Astrocyte of the cerebellum (primary cell): ENCODE measurements around the gene SVEP1.
A peak's percentile ranks its signal among the peaks of the same experiment; 100 is the strongest.

Source experiments
- DNase-seq: peaks from one replicate; pipeline ENCODE4 v3.0.0-alpha.2; 2011; ENCODE audit warnings: low read depth
- H3K4me3 ChIP-seq: 2 replicates; pipeline ENCODE4 v1.5.1; 2011; ENCODE audit warnings: mild to moderate bottlenecking, low read depth, low read length, moderate library complexity
- in situ Hi-C: cut with HindIII; loops from 2 replicates; pipeline ENCODE4 v1.10.0; 2017; ENCODE audit warnings: low sequenced_read_pairs
- TF ChIP-seq, protein P1 (sequence below): IDR thresholded peaks from 2 replicates; pipeline ENCODE4 v1.5.1; 2012; ENCODE audit warnings: low read length, low read depth, moderate library complexity, mild to moderate bottlenecking; ENCODE audit errors: missing control alignments

The SVEP1 gene

DNA sequence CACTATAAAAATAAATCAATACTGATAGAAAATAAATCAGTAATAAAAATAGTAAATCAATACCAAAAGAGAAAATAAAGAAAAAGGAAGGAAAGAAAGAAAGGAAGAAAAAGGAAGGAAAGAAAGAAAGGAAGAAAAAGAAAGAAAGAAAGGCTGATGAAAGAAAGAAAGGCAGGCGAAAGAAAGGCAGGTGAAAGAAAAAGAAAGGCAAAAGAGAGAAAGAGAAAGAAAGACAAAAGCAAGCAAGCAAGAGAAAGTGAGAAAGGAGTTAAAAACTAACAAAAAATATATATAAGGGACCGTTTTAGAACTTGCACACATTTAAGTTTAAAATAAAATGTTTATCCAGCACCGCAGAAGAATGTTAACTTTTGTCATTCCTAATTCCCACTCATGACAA, 116.0 kb downstream of the SVEP1 start:
- H3K4me3 ChIP-seq = no peak overlapping the region
- no peak for DNase-seq
- in situ Hi-C loops = no loop called here
- TF ChIP-seq, protein P1, sequence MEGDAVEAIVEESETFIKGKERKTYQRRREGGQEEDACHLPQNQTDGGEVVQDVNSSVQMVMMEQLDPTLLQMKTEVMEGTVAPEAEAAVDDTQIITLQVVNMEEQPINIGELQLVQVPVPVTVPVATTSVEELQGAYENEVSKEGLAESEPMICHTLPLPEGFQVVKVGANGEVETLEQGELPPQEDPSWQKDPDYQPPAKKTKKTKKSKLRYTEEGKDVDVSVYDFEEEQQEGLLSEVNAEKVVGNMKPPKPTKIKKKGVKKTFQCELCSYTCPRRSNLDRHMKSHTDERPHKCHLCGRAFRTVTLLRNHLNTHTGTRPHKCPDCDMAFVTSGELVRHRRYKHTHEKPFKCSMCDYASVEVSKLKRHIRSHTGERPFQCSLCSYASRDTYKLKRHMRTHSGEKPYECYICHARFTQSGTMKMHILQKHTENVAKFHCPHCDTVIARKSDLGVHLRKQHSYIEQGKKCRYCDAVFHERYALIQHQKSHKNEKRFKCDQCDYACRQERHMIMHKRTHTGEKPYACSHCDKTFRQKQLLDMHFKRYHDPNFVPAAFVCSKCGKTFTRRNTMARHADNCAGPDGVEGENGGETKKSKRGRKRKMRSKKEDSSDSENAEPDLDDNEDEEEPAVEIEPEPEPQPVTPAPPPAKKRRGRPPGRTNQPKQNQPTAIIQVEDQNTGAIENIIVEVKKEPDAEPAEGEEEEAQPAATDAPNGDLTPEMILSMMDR = no peak

- DNase-seq = no peak
- in situ Hi-C loops = no loop called here
- no peak overlapping the region for H3K4me3 ChIP-seq
These were observed 122.3 kb downstream of the SVEP1 start for GRCh38 chr9:110457245-110457644.

GRCh38 chr9:110456681-110457080, 122.9 kb downstream of the SVEP1 start:
- H3K4me3 ChIP-seq = no peak overlapping the region
- no peak for DNase-seq
- in situ Hi-C loops = no loop called here
- TF ChIP-seq, protein P1 = no peak

More at GRCh38 chr9:110457245-110457644, 122.3 kb downstream of the SVEP1 start:
- TF ChIP-seq, protein P1 = no peak

DNA sequence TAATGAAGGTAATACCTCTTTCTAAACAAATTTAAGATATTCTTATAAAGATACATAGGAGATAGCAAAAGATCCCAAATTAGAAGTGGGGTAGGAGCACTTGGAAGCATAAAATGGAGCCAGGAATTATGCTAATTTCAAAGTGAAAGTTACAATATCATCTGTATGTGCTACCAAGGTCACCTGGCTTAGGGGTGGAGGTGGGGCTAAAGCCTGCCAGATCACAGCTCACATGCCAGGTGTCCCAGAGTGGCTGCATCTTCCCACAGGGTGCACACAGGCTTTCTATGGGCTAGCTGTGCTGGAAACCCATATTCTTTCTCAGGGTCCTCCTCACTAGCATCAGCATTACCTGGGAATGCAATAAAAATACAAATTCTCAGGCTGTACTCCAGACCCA, 123.7 kb downstream of the SVEP1 start:
- no peak overlapping the region for H3K4me3 ChIP-seq
- in situ Hi-C loops = no loop called here
- TF ChIP-seq, protein P1 = no peak
- no peak for DNase-seq

DNA sequence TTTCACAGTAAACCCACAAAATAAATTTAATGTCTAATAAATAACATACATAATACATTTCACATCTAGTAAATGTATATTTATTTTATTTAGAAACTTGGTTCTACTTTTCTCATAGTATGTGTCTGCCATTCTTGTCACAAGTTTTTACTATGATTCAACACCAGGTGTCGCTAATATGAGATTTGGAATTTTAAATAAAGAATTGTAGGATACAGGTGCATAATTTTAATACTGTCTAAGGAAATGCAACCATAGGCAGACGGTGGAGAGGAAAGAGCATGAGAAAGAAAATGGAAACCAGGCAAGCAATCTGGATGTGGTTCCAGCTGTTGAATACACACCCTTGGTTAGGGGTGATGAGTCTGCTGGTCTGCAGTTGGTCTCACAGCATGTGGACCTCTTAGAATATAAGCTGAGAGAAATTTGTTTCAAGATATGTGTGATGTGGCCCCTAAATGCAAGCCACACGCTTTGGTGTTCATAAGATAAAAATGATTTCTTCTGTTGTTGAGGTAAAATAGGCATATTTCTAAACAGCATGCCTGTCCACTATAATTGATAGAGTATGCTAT, 127.2 kb downstream of the SVEP1 start:
- TF ChIP-seq, protein P1 = peak; percentile 15
- in situ Hi-C loops = no loop called here
- DNase-seq = no peak
- no peak overlapping the region for H3K4me3 ChIP-seq

DNA sequence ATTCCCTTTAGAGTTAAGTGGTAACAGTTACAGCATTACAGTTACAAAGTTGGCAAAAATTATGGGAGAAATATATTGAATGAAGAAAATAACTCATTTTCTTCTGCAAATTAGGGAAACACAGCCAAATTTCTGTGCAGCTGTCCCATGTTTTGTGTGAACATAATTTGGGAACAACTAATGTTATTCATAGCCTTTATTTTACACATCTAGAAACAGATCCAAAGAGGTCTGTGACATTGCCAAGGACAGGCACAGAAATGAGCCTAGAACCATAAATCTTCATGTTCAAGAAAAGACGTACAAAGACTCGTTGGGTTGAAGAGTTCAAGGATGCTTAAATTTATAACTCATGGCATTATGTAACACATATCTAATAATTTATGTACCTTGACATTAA, 127.8 kb downstream of the SVEP1 start:
- H3K4me3 ChIP-seq = no peak overlapping the region
- in situ Hi-C loops = no loop called here
- TF ChIP-seq, protein P1 = no peak
- DNase-seq = no peak
